Adrenal gland (tissue), 12 donors: ENCODE measurements around the gene CDC73. TPM values are rescaled to one million over a fixed set of nuclear protein-coding genes. Genes with fewer than 3 reads are reported as not detected.

Experiments
- DNase-seq, 7 donors: peaks; one replicate each; pipeline ENCODE4 v3.0.0-alpha.2; 2019 to 2020
- H3K27ac ChIP-seq, 5 donors: fragments of 200-600 bp; sonication (generic) in 4 of 5; 1 replicate in 3 of 5; 2 replicates in 2 of 5; pipeline versions ENCODE4 v1.5.1 to v1.8.0; 2016 to 2020; ENCODE audit warnings: mild to moderate bottlenecking in 1 of 5
- H3K27me3 ChIP-seq: fragments of 200-600 bp; 2 replicates; pipeline ENCODE4 v1.8.0; 2021
- H3K36me3 ChIP-seq, 2 donors: fragments of 200-600 bp; replicated peaks in 1 of 2; 1 replicate in 1 of 2; 2 replicates in 1 of 2; pipeline versions ENCODE4 v1.5.1 to v1.8.0; 2018 to 2022
- H3K4me1 ChIP-seq, 2 donors: fragments of 200-600 bp; replicated peaks in 1 of 2; 1 replicate in 1 of 2; 2 replicates in 1 of 2; pipeline versions ENCODE4 v1.5.1 to v1.8.0; 2018 to 2021
- H3K4me3 ChIP-seq, 4 donors: fragments of 200-600 bp; sonication (generic) in 3 of 4; one replicate each; pipeline ENCODE4 v1.5.1; 2016 to 2018
- H3K9me3 ChIP-seq, 3 donors: fragments of 200-600 bp; sonication (generic) in 1 of 3; replicated peaks in 1 of 3; 1 replicate in 2 of 3; 2 replicates in 1 of 3; pipeline versions ENCODE4 v1.5.1 to v1.8.0; 2016 to 2021
- CTCF ChIP-seq, 6 experiments: fragments of 450-650 bp in 4 of 6; fragments of 200-600 bp in 2 of 6; sonication (generic) in 1 of 6; IDR thresholded peaks; 1 replicate in 5 of 6; 2 replicates in 1 of 6; pipeline versions ENCODE4 v1.5.1 to v1.8.0; 2016 to 2021; ENCODE audit warnings: antibody characterized with exemption in 6 of 6, mild to moderate bottlenecking in 2 of 6, moderate library complexity in 1 of 6
- POLR2A ChIP-seq, 2 donors: fragments of 450-650 bp; IDR thresholded peaks; one replicate each; pipeline ENCODE4 v1.6.1; 2017; ENCODE audit warnings: antibody characterized with exemption in 2 of 2, mild to moderate bottlenecking in 2 of 2, moderate library complexity in 1 of 2
- WGBS, 4 donors: extraction: QIAGEN DNeasy Blood & Tissue Kit in 2 of 4; methylation state at CpG; one replicate each; pipeline versions ENCODE4 v1.1.5 to v1.1.7; 2013 to 2017; 5-methylcytosine and 5-hydroxymethylcytosine counted together
- intact Hi-C, 2 donors: fragments of 100-400 bp; cut with DNase I; formaldehyde crosslinking; loops; one replicate each; pipeline versions ENCODE4 v1.14.1 to v1.15.0; 2022 to 2023
- microRNA counts, 2 donors: library from miRNA; unstranded; fragments of <30 nt; microRNA quantifications; one replicate each; lab custom pipeline; 2016
- microRNA-seq, 3 donors: library from miRNA; unstranded; fragments of <30 nt; microRNA quantifications; one replicate each; pipeline ENCODE4, GENCODE V29; 2017 to 2020
- polyA plus RNA-seq, 3 donors: library from polyadenylated mRNA; stranded (reverse); fragments of 200-250 nt in 2 of 3; fragments of 350-450 nt in 1 of 3; fragmentation: Illumina TruSeq in 1 of 3; extraction: RNeasy Lipid Tissue Mini Kit (QIAGEN cat#74804) in 1 of 3; gene quantifications; one replicate each; pipeline ENCODE4 v1.2.3, GENCODE V29; 2013 to 2014
- small RNA-seq, 2 donors: library from RNA; depleted of rRNA; stranded (forward); fragments of <200 nt; gene quantifications; one replicate each; pipeline ENCODE3, GENCODE V24; 2016
- total RNA-seq, 9 donors: library from RNA; depleted of rRNA in 4 of 9; stranded (reverse); fragments of >200 nt in 4 of 9; fragments of 120-200 nt in 1 of 9; fragmentation: NEBNext Ultra II Directional in 1 of 9; extraction: Animal tissue kit (Norgen Biotek cat#: 25700) in 1 of 9; gene quantifications; one replicate each; pipeline versions ENCODE4 v1.1.0 to v1.2.4, GENCODE V29; 2013 to 2023
- donor health status: healthy with polysubstance abuse.
- donor health status: Bipolar disorder and iron deficiency.
- donor health status: DM: yes; HTN: yes; CAD: no.
- donor health status: DM: no; HTN: no; CAD: no.
- donor health status: DM: no; HTN: no; CAD: no.
- donor health status: DM: yes; HTN: yes; CAD: no.

The CDC73 gene
- total and polyA plus RNA-seq, 12 donors: 5.9 to 64.0 (median 36.1) TPM

GRCh38 chr1:193299038-193299437 lies 177.2 kb downstream of the CDC73 start:
- DNase-seq: no peak
- Histone ChIP-seq H3K4me3 (no peak overlapping the region), H3K27ac (no peak overlapping the region), H3K27me3 (no peaks in the 10 kb centered on the region), H3K9me3 (no peaks in the 10 kb centered on the region), H3K36me3 (no peaks in the 10 kb centered on the region), H3K4me1 (no peaks in the 10 kb centered on the region)
- intact Hi-C loops: no loop called here
- WGBS, 4 donors: 62 to 72% (median 69%) methylated on average over 1 of the region's 1 CpG
- no peak for TF ChIP-seq CTCF (IDR thresholded peaks at IDR 0.05)
- TF ChIP-seq POLR2A (IDR thresholded peaks at IDR 0.05): no peak

GRCh38 chr1:193301746-193302145 lies 179.9 kb downstream of the CDC73 start:
- intact Hi-C loops: no loop called here
- Histone ChIP-seq H3K27ac (no peak overlapping the region), H3K9me3 (no peaks in the 10 kb centered on the region), H3K4me1 (no peaks in the 10 kb centered on the region), H3K27me3 (no peaks in the 10 kb centered on the region), H3K4me3 (no peak overlapping the region), H3K36me3 (no peaks in the 10 kb centered on the region)
- WGBS, 4 donors: 65 to 77% (median 73%) methylated on average over 2 of the region's 2 CpGs
- DNase-seq: no peak
- TF ChIP-seq POLR2A (IDR thresholded peaks at IDR 0.05) (no peak), CTCF (IDR thresholded peaks at IDR 0.05) (no peak)

- WGBS, 4 donors: 77 to 96% (median 86%) methylated on average over 1 of the region's 1 CpG
- intact Hi-C loops: no loop called here
- Histone ChIP-seq H3K27me3 (no peaks in the 10 kb centered on the region), H3K4me1 (no peaks in the 10 kb centered on the region), H3K36me3 (no peaks in the 10 kb centered on the region), H3K9me3 (no peaks in the 10 kb centered on the region), H3K4me3 (no peak overlapping the region), H3K27ac (no peak overlapping the region)
- TF ChIP-seq POLR2A (IDR thresholded peaks at IDR 0.05) (no peak), CTCF (IDR thresholded peaks at IDR 0.05) (no peak)
- no peak for DNase-seq
These were observed 182.0 kb downstream of the CDC73 start for GRCh38 chr1:193303849-193304248.

MicroRNAs encoded within 50 kb of the gene (microRNA counts, 767-probe panel; counts per million panel counts)
- 0 counts per million in 2 donors for microRNA hsa-miR-1278 (lab: Ali Mortazavi, UCI)

Small RNA genes lying within 50 kb of the gene (microRNA-seq; reads per million reads assigned to microRNA genes)
- 0 reads per million in 3 donors for gene MIR1278

Small RNA genes lying within 50 kb of the gene (small RNA-seq; reads per million reads assigned to genes)
- gene MIR1278: 0 to 0.08 reads per million in 2 donors

Other genes starting within 250 kb of the CDC73 start
- 10 to 100 TPM; 11.4 to 43.3 (median 24.8) TPM for gene UCHL5, start 62.7 kb upstream of the CDC73 start, total RNA-seq
- gene UCHL5, start 62.7 kb upstream of the CDC73 start, polyA plus RNA-seq: 10 to 100 TPM in 2 of 3 donors, 1 to 10 TPM in 1; 9.3 to 71.9 (median 12.2) TPM
- 100 to 1,000 TPM in 1 of 9 donors, 10 to 100 TPM in 8; 60.7 to 100 (median 76.5) TPM for gene RO60, start 62.4 kb upstream of the CDC73 start, total RNA-seq
- gene RO60, start 62.4 kb upstream of the CDC73 start, polyA plus RNA-seq: 10 to 100 TPM in 2 of 3 donors, 1 to 10 TPM in 1; 3.8 to 19.0 (median 10.6) TPM
- 10 to 100 TPM in 7 of 9 donors, 1 to 10 TPM in 2; 3.0 to 57.7 (median 24.9) TPM for gene GLRX2, start 16.6 kb upstream of the CDC73 start, total RNA-seq
- gene GLRX2, start 16.6 kb upstream of the CDC73 start, polyA plus RNA-seq: 10 to 100 TPM in 2 of 3 donors, 1 to 10 TPM in 1; 10.0 to 59.8 (median 25.1) TPM
- gene B3GALT2, start 64.6 kb downstream of the CDC73 start, total RNA-seq: 1 to 10 TPM in 5 of 9 donors, under 1 TPM in 4; 0.21 to 6.3 (median 1.2) TPM
- gene B3GALT2, start 64.6 kb downstream of the CDC73 start, polyA plus RNA-seq: 1 to 10 TPM in 1 of 3 donors, under 1 TPM in 2; 0.51 to 1.2 (median 0.80) TPM